ENCODE data around the gene PDE7B. TPM values are rescaled to one million over a fixed set of nuclear protein-coding genes. Genes with fewer than 3 reads are reported as not detected.

PDE7B gene
- total and polyA plus RNA-seq, 2 of the 4 experiments (the other 2 are of a cell fraction), result 7.8 to 12.4 TPM

DNA sequence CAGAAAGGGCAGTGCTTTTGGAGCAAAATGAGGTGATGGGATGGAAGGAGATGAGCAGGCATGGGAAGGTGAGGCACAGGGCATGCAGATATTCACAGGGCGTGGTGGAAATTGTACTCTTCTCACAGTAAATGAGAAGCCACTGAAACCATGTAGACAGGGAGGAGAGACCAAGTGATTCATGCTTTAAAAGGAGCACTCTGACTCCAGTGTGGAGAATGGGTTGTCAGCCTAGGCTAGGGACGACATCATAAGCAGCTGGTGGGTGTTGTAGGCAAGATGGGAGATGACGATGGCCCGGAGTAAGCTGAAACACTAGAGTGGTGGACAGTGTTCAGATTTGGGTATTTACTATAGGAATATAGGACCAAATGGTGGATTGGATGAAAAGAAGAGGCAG lies 18.4 kb downstream of the PDE7B start:
- DNase-seq (peak; percentile 30), ATAC-seq (ENCODE audit: low read depth) (no peak)
- Histone ChIP-seq H3K27ac (ENCODE audit: insufficient read depth, low read length) (no peak overlapping the region; the same call in 1 of the 2 replicates), H4K5ac (ENCODE audit: low read depth, low read length) (no peak overlapping the region; the same call in 1 of the 2 replicates), H2AK5ac (ENCODE audit: low read depth, low read length) (peak overlapping the region; percentile 74; the same call in 1 of the 2 replicates), H2AFZ (replicated peaks; ENCODE audit: low read length, poor library complexity) (no peak overlapping the region), H4K8ac (ENCODE audit: low read depth in 2 of 2, low read length in 2 of 2) (peak overlapping the region in 1 of 2 experiments; percentile 58; a peak in 3 of 4 replicates), H2BK15ac (ENCODE audit: low read depth, low read length) (peak overlapping the region; percentile 65; the same call in 2 of the 3 replicates), H3K4me2 (ENCODE audit: low read depth, low read length) (no peak overlapping the region), H3K9me3 (ENCODE audit: control insufficient read depth, insufficient read depth, low read length) (no peaks in the 10 kb centered on the region), H3K27me3 (ENCODE audit: control insufficient read depth, insufficient read depth, low read length) (no peaks in the 10 kb centered on the region), H2BK5ac (ENCODE audit: low read depth, low read length, poor library complexity, severe bottlenecking) (peak overlapping the region; percentile 7), H3K14ac (replicated peaks; ENCODE audit: low read depth, low read length) (peak overlapping the region; percentile 40; the same call in 1 of the 2 replicates), H3K9ac (ENCODE audit: low read depth, low read length) (no peak overlapping the region), H3K56ac (ENCODE audit: extremely low read depth, insufficient read depth, low read length) (no peak overlapping the region), H3K23ac (ENCODE audit: low read depth, low read length) (no peak overlapping the region), H2AK9ac (replicated peaks; ENCODE audit: low read depth, low read length, poor library complexity) (no peak overlapping the region), H4K91ac (ENCODE audit: insufficient read depth, low read depth, low read length) (0 out of 2 replicates have a peak overlapping the region, but pooled peaks have one; percentile 26), H3K4me3 (ENCODE audit: insufficient read depth, low read depth, low read length) (no peak overlapping the region), H2BK120ac (ENCODE audit: low read depth, low read length) (peak overlapping the region; percentile 9; the same call in 1 of the 2 replicates), H2BK20ac (ENCODE audit: low read depth, low read length) (peak overlapping the region; percentile 24; the same call in 1 of the 2 replicates), H3K18ac (ENCODE audit: low read depth, low read length) (no peak overlapping the region), H3K4me1 (ENCODE audit: control insufficient read depth, insufficient read depth, low read length) (peaks cover 6% of the 10 kb centered on the region), H3K79me1 (ENCODE audit: low read depth in 1 of 2, low read length in 2 of 2) (peaks cover 35 to 44% of the 10 kb centered on the region in 2 experiments), H4K20me1 (ENCODE audit: insufficient read depth, low read length) (no peaks in the 10 kb centered on the region), H3K36me3 (ENCODE audit: control insufficient read depth, insufficient read depth, low read length) (peaks cover 4% of the 10 kb centered on the region; the same call in 1 of the 2 replicates), H3K9me1 (ENCODE audit: insufficient read depth, low read length) (peaks cover 6% of the 10 kb centered on the region; the same call in 1 of the 2 replicates), H3K4ac (ENCODE audit: low read depth, low read length) (peak overlapping the region; percentile 5)
- no peak for TF ChIP-seq SMC3 (IDR thresholded peaks at IDR 0.05; ENCODE audit: low read depth, low read length)
- TF ChIP-seq MAZ (IDR thresholded peaks at IDR 0.05; ENCODE audit: borderline replicate concordance, low read depth, low read length), result no peak
- no peak for TF ChIP-seq POLR2A (IDR thresholded peaks at IDR 0.05; ENCODE audit: low read depth, low read length)
- no peak for TF ChIP-seq RAD21 (IDR thresholded peaks at IDR 0.05; ENCODE audit: low read length)
- no peak for TF ChIP-seq CEBPB (IDR thresholded peaks at IDR 0.05; ENCODE audit: low read depth, low read length)
- TF ChIP-seq MXI1 (IDR thresholded peaks at IDR 0.05; ENCODE audit: borderline replicate concordance, low read depth, low read length), result no peak
- TF ChIP-seq, protein P1, sequence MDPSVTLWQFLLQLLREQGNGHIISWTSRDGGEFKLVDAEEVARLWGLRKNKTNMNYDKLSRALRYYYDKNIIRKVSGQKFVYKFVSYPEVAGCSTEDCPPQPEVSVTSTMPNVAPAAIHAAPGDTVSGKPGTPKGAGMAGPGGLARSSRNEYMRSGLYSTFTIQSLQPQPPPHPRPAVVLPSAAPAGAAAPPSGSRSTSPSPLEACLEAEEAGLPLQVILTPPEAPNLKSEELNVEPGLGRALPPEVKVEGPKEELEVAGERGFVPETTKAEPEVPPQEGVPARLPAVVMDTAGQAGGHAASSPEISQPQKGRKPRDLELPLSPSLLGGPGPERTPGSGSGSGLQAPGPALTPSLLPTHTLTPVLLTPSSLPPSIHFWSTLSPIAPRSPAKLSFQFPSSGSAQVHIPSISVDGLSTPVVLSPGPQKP (IDR thresholded peaks at IDR 0.05; ENCODE audit: borderline replicate concordance, low read depth, low read length), result no peak
- in situ Hi-C loops (cut with MboI; ENCODE audit: low sequenced_read_pairs) (no loop called here), dilution Hi-C loops (cut with HindIII; ENCODE audit: low sequenced_read_pairs, unreplicated experiment) (no loop called here), intact Hi-C loops (cut with micrococcal nuclease) (no loop called here)
- WGBS, 2 experiments (ENCODE audit: extremely low coverage in 2 of 2, insufficient read length in 1 of 2), result 100% methylated on average over 2 of the region's 4 CpGs; no CpG with 5 or more reads in 1 of the 2 experiments
- ChIA-PET CTCF (interaction anchor here (0.5 kb wide), 1 partner anchor 17 kb away, joined by 6 read pairs; no protein-coding TSS in a partner anchor), POLR2A (ENCODE audit: unreplicated experiment) (no interaction called here)
- no TSS peak for BruUV-seq (replicated peaks)
